GOT3 (cell line): ENCODE data around the gene SEPTIN3.
A peak's percentile ranks its signal among the peaks of the same experiment; 100 is the strongest.
"Not testable (repeated sequence)": the region's sequence is repeated elsewhere in the genome, so short reads cannot be mapped to it uniquely, and the experiment has no call there.

Experiments used
- DNase-seq: peaks from one replicate; lab custom pipeline; 2025; ENCODE audit warnings: mixed read lengths; lab: John Stamatoyannopoulos, UW

Gene SEPTIN3

DNA sequence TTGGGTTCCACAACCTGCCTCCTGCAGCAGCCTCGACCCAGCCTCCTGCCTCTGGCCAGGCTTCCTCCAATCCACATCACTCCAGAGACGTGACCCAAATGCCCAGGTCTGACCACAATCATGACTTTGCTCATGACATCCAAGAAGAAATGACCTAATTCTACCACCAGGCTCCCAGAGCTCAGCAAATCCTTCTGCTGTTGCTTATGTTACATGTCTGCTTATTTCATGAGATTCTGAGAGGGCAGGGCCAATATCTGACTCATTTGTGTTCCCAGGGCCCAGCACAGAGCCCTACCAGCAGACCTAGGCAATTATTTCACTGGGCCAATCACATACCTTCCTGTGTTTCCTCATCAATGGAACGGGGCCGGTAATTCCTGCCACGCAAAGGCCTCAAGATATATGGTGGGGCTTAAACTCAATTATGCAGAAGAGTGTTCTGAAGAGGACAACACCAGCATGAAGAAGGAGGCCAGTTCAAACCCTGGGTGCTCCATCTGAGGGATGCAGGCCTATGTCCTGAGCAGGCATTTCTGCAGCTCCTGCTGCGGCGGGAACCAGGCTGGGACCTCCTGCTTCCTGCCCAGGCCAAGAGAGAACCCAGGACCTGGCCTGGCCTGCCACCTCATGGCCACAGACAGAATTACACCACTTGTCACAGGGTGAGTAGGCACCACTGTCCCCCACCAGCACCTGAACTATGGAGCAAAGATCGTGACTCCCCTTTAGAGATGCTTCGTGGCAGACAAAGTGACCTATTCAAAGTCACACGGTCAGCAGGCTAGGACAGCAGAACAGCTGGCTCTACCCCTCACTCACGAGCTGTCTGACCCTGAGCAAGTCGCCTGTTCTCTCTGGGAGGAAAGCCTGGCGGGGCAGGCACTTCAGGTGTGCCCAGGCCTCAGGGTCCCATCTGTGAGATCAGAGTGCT lies 28.1 kb upstream of the SEPTIN3 start:
- peak; percentile 70 for DNase-seq

DNA sequence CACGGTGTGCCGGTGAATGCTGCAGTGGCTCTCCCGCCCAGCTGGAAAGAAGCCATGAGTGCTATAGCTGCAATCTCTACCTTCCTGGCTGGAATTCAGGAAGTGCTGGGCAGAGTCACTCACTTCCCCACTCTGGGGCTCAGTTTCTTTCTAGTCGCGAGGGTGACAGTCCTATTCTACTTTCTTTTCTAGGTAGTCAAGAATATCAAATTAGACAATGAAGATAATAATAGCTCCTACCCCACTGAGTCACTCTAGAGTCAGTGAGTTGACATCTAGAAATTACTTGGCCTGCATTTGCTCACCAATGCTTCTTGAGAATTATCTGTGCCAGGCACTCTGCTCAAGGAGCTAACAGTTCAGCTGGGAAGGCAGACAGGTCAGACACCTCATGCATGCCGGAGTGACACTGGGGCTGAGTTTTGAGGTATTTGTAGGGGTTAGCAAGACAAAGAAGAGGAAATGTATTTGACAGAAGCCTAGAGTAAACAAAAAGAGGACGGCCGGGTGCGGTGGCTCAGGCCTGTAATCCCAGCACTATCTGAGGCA lies 25.5 kb upstream of the SEPTIN3 start:
- DNase-seq, result no peak

DNA sequence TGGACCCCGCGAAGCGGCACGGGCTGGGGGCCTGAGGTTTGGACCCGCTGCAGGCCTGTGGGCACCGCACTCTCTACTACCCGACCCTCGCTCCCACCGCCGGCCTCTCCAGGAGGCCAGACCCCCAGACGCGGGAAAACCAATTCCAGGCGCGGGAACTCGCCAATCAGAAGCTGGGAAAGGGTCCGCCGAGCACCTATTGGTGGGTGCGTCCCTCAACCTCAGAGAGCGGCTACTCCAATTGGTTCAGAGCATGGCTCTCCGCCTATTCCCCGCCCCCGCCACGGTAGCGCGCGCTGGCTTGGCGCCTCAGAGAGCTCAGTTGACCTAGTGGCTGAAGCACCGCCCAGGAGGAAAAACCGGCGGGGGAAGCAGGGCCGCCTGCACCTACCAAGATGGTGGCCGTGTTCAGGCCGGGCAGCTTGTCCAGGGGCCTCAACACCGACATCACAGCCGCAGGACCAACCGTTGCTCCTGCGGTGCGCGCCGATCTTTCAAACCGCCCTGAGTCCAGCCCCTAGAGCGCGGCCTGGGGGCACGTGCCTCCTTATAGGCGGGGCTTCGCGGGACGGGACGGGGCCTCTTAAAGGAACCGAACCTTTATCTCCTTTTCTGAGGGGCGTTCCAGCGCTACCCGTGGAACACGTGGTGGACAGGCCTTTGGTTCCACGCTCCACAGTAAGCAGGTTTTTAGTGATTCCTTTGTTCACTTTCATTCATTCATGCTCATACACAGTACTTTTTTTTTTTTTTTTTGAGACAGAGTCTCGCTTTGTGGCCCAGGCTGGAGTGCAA lies 22.4 kb upstream of the SEPTIN3 start, which contains the start of gene CENPM:
Gene CENPM (minus strand): TSS at position 524 of the 795 bp plus-strand sequence. CDS start 76 bp downstream, at position 448.
- DNase-seq, result peak; percentile 95

DNA sequence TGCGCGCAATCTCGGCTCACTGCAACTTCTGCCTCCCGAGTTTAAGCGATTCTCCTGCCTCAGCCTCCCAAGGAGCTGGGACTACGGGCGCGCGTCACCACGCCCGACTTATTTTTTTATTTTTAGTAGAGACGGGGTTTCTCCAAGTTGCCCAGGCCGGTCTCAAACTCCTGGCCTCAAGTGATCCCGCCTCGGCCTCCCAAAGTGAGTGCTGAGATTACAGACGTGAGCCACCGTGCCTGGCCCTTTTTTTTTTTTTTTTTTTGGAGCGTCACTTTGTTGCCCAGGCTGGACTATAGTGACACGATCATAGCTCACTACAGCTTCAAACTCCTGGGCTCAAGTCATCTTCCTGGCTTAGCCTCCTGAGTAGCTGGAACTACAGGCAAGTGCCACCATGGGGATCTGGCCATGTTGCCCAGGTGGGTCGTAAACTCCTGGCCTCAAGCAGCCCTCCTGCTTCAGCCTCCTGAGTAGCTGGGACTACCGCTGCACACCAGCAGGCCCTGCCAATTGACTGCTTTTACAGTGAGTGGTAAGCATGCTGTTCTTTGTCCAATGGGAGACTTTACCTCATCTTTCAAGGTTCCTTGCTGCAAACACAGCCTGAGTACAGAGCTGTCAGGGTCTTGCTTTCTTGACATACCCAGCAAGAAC lies 21.7 kb upstream of the SEPTIN3 start:
- DNase-seq, result no peak

DNA sequence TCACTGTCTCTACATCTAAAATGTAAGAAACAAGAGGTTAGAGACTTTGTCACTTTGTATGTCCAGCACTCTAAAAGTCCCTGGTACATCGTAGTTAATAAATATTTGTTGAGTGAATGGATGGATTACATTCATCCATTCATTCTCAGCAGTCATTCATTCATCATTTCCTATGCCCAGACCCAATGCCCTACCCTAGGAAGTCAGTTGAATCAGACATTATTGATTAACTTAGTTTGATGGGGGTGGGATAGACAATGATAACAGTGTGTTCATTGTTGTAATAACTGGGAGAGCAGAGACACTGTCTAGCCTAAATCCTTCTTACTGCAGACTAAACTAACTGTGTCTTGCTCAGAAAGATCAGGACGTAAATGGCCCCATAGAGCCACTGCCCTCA lies 21.1 kb upstream of the SEPTIN3 start:
- DNase-seq, result no peak

DNA sequence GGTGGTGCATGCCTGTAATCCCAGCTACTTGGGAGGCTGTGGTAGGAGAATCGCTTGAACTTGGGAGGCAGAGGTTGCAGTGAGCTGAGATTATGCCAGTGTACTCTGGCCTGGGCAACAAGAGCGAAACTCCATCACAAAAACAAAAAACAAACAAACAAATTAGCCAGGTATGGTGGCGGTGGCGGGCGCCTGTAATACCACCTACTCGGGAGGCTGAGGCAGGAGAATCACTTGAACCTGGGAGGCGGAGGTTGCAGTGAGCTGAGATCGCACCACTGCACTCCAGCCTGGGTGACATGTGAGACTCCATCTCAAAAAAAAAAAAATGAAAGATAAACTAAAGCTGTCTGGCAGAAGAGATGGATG lies 20.3 kb upstream of the SEPTIN3 start:
- not testable (repeated sequence) for DNase-seq

DNA sequence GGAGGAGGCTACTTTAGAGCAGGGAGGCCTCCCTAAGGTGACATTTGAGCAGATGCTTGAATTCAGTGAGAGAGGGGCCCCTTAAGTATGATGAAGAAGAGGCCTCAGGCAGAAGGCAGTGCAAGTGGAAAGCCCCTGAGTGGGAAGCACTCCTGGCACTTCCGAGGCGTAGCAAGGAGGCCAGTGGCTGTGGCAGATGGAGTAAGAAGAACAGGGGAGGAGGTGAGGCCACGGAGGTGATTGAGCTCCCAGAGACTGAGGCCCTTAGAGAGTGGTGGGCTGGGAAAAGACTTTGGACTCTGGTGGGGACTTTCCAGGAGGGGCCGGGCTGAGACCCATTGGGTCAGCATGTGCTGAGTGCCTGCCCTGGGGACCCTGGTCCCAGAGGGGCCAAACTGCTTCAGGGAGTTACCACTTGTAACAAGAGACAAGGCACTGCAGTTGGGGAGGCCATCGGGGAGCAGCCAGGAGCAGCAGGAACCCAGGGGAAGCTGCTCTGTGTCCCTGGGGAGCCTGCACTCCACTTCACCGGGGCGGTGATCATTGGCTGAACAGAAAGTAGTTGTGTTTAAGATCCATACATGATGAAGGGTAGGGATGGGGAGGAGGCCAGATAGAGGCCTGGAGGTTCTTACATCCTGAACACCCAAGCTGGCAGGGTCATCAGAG lies 19.8 kb upstream of the SEPTIN3 start:
- no peak for DNase-seq

DNA sequence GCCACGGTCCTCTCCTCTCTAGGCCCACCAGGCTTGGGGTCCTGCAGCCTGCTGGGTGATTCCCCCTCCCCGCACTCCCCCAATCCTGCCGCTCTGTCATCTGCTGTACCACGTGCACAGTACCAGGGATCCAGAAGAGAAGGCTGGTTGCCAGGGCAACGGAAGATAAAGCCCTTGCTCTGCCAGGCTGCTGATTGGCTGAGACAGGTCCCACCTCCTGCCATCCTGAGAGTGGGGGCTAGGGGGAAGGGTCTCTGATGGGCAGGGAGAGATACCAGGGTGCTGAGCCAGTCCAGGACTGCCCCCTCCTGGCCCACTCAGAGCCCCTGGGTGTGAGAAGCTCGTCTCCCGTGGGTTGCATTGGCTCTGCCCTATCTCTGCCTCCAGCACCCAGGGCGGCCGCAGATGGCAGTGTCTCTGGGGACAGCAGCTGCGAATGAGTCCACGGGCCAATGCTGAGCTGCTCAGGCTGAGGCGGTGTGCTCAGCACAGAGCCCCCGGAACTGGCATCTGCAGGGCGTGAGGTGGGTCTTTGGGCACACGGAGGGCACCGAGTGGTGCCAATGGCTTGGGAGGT lies 17.3 kb upstream of the SEPTIN3 start, which contains the start of gene SMIM45:
Gene SMIM45 (plus strand): TSS at position 253 of the 577 bp plus-strand sequence.
- DNase-seq, result no peak

DNA sequence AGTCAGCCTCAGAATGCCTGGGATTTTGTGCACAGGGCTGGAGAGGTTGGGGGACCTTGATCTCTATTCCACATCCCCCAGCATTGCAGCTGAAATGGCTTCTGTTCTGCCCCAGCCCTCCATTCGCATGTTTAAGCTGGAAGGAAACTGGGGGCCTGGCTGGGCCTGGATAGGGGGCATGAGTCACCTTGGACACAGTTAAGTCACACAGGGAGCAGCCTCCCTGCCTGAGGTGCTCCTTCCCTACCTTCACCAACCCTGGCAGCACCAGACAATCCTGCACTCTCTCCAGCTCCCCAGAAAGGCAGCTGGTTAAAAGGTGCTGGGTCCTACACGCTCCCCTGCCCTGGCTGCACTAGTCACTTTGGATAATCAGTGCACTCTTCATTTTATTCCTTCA lies 16.5 kb upstream of the SEPTIN3 start:
- no peak for DNase-seq

DNA sequence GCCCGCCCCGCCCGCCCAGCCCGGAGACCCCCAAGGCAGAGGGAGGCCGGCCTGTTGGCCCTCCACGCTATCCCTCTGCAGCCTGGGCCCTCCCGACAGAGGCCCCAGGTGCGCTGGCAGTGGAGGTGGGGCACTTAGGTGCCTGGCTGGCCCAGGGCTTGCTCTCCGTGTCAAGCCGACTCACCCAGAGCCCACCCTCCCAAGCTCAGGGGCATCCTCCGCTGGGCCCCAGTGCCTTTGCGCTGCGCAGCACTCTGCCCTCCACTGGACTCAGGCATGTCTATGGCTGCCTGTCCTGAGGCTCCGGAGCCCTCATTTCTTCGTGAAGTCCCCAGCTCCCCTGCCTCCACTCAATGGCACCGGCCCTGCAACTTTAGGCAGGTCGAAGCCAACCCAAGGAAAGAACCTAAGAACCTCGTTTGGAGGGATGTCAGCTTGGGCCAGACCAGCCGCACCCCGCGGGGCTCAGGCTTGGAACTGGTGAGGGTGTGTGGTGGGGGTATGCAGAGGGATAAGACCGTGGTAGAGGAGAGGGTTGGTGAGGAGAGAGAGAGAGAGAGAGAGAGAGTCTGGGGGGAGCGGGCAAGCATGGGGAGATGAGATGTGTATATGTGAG lies 11.2 kb upstream of the SEPTIN3 start:
- DNase-seq, result no peak

DNA sequence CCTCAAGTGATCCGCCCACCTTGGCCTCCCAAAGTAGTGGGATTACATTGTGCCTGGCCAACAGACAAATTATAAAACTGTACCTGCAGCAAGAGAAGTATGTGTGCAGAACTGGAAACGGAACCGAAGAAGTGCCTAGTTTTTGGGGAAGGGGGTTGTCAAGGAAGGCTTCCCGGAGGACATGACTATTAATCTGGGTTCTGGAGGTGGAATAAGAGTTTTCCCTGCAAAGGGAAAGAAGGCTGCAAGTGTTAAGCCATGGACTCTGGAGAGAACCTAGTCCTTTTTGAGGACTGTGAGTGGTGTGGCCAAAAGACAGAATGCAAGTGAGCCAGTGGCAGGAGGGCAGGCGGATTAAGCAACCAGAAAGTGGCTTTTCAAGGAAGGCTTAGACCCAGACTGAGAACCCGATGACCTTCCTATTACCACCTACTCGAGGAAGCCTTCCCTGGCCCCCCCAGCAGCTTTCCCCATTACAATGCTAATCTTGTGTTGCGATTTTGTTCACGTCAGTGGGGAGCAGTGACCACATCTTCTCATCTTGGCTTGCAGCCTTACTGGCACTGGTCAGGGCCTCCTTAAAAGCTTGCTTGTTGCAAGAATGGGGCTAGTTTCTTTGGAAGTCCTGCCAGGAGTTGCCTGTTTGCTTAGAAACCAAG lies 5.7 kb upstream of the SEPTIN3 start:
- DNase-seq, result no peak

DNA sequence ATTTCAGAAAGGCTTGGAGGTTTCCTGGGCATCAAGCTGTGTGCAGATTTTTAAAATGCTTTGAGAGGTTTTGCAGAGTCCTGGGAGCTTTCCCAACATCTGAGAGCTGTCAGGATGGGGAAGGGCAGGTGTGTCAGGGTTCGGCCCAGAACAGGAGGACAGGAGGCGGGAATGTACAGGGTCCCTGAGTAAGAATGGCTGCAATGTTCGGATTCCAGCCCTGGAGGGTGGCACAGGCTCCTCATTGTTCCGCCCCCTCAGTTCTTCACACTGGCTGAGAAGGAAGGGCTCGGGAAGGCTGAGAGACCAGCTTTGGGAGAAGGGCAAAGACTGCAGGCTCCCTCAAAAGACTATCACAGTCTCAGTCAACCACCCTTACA lies 5.1 kb upstream of the SEPTIN3 start:
- DNase-seq, result no peak

DNA sequence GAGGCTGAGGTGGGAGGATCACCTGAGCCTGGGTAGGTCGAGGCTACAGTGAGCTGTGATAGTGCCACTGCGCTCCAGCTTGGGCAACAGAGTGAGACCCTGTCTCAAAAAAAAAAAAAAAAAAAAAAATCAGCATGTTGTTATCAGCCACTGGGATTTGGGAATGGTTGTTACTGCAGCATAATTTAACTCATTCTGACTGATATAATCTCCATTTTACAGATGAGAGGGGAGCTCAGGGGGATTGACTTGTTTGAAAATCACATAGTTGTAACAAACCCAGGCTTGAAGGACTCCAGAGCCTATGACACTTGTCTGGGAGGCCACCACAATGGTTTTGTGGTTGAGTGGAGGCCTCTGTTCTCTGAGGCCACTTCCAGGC lies 3.0 kb upstream of the SEPTIN3 start:
- DNase-seq, result no peak

DNA sequence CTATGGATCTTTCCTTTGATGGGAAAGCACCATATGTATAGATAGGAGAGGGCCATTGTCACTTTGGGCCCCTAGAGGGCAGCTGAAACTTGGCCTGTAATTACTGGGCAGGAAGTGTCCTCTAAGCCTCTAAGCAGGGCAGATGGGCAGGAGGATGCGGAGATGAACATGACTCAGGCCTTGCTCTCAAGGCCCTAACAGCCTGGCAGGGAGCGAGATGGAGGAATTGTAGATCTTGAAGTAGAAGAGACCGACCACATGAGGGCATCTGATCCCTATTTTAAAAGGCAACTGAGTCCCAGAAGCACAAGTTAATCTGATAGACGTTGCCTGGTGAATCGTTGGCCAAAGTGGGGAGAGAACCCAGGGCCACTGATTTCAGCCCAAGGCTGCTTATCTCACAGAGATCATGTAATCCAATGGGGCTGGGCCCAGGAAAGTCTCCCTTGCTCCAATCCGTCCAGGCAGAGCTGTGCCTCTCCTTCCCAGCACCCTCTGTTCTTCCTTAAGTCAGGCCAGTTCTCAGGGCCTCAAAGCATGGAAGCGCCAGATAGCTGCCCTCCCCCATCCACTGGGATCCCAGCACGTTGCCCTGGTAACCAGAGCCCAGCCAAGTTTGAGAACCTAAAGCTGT lies 2.5 kb upstream of the SEPTIN3 start:
- no peak for DNase-seq

DNA sequence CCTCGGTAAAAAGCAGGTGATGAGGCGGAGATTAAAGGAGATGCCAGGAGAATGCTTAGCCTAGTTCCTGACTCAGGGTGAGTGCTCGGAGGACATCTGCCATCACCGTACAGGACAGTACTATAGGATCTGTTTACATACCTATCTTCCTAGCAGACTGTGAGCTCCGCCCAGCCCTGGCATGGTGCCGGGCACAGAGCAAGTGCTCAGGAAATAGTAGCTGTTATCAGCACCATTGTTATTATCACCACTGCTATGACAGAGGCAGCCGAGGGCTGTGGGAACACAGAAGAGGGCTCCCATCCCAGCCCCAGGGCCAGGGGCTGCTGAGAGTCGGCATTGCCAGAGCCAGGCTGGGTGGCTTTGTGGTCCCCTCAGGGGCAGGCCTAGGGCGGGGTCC lies 642 bp upstream of the SEPTIN3 start:
- no peak for DNase-seq

DNA sequence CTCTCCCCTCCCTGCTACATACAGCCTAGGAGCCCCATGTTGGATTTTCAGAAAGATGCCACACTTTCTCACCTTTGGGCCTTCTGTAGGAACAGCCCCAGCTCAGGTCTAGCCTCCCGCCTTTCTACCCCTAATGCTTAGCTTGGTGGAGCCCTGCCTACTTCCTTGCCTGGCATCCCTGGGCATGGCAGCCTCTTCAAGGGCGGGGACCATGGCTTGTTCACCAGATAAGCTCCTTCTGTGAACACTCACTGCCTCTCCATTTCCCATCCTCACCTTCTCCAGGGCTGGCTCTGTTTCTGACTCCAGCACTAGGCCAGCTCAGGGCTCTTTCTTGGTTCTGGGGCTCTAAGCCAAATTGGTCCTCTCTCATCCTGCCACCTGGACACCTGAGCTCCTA lies 1.4 kb downstream of the SEPTIN3 start:
- DNase-seq, result no peak

DNA sequence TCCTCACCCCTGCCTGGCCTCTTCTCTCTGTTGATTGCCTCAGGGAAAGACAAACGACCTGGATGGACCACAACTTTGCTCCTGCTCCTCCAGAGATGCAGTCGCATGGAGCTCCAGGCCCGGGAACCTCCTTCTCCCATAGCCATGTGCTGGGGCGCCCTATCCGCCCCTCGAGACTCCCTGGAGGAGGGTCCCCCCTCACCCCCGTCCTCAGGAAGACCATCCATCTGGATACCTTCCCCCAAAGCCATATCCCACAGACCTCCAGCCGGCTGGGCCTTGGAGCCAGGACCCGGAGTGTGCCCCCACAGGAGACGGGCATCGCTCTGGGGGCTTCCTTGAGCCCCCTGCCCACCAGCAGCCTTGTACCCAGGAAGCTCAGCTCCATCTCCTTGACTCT lies 2.2 kb downstream of the SEPTIN3 start:
- DNase-seq, result no peak

DNA sequence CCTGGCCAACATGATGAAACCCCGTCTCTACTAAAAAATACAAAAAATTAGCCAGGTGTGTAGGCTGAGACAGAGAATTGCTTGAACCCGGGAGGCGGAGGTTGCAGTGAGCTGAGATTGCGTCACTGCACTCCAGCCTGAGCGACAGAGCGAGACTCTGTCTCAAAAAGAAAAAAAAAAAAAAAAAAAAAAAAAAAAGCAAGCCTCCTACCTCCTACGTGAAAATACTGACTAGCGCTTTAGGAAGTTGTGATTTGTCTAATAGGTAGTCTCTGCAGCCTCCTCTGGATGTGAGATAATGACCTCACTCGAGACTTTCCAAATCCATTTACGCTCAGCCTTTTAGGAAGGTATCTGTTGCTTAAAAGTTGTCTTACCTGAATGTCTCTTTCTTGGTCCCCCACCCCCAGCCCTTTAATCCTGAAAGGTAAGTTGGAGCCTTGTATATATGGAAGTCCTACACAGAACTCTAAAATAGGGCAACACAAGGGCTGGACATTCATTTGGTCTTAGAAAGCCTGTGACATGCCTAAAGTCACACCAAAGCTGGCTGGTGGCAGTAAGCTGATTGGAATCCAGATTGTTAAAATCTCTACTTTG lies 5.5 kb downstream of the SEPTIN3 start:
- DNase-seq, result no peak

DNA sequence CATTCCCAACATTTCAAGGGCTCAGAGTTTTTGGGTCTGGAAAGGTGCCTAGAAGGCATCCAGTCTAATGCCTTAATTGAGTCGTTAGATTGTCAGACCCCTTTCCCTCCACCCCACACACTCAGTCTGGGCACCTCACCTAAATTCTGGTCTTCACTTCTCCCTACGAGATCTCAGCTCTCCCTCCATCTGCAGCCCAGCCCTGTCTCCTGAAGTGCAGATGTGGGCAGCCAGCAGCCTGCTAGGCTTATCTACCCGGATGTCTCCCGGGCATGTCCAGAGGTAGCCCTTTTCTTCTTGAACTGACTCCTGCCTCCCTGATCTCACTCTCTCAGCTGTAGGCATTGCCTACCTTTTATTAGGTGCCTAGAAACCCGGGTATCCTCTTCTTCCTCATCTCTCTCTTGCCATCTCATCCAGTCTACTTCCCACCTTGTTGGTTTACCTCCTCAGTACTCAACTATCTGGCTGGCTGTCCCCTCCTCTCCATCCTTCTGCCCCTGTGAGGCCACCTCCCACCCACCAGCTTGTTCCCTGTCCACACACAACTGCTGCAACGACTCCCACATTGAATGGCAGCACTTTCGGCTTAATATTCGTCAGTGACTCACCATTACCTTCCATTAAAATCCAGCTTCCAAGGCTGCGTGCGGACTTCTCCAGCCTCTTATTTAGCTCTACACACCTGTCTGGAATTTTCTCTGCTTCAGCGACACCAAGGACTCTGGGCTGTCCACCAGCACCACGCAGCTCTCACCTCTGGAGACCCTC lies 6.2 kb downstream of the SEPTIN3 start:
- no peak for DNase-seq
